Middle frontal gyrus (tissue), 1 donor: Measurements from ENCODE around the gene CD200.
A peak's percentile ranks its signal among the peaks of the same experiment; 100 is the strongest.
"Not testable (repeated sequence)": the region's sequence is repeated elsewhere in the genome, so short reads cannot be mapped to it uniquely, and the experiment has no call there.

ENCODE experiments used
- DNase-seq: peaks from one replicate; pipeline ENCODE4 v3.0.0-alpha.2; 2015; ENCODE audit warnings: low spot score; ENCODE audit errors: extremely low spot score

CD200 gene

DNA sequence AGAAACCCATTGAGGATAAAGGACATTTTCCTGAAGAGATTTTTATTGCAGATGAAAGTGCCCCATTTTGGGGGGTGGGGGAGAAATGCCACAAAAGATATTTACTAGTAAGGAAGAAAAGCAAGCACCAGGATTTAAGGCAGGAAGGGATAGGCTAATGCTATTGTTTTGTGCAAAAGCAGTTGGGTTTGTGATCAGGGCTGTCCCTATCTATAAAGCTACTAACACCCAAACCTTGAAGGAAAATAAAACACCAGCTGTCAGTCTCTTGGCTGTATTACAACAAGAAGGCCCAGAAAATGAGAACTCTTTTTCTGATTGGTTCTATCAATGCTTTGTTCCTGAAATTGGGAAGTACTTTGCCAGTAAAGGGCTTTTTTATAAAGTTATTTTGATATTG is 56.0 kb downstream of the CD200 start:
- no peak for DNase-seq

DNA sequence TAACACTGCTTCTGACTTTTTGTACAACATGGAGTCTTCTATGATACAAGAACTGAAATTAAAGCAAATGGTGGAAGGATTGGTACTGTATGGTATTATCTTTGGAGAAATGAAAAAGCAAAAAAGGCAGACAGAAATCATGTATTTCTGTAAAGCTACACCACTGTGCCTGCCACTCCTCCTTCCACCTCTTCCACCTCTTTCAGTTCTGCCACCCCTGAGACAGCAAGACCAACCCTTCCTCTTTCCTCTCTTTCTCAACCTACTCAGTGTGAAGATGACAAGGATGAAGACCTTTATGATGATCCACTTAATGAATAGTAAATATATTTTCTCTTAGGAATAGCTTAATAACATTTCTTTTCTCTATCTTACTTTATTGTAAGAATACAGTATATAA is 57.0 kb downstream of the CD200 start:
- DNase-seq = no peak

DNA sequence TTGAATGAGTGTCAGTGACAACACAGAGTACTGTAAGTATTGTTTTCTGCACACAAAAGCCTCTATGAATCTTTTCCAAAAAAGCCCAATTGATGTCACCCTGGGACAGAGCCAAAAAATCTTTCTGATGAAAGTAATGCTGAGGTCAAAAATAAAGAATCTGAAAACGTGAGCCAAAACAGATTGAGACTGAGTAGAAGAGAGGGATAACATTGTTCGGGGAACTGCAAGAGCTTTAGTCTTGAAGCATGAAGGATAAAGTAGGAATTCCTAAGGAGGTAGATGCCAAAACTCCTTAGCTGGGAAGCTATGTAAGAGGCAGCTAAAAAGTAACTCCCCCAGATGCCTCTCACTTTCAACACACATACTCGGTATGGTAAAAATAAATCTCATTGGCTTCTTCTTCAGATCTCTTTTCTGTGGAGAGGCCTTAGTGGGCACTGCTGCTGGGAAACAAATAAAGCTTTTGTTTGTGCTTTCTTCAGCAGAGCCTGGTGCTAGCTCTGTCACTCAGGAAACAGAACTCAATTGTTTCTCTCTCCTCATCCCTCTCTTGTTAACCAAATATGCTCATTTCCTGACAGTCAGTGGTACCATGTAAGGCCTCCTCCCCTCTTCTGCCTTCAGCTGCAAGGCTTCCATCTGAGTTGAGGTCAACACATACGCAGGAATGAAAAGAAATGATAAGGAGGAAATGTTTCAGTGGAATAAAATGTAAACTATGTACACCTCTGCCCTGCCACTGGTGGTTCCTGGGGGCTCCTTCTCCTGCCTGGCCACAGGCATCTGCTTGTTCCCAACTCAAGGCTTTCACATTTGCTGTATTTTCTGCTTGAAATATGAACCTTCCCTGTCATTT is 58.1 kb downstream of the CD200 start:
- peak; percentile 73 for DNase-seq

GRCh38 chr3:112391648-112392047 is 58.7 kb downstream of the CD200 start:
- DNase-seq = no peak

GRCh38 chr3:112392393-112393359 is 59.7 kb downstream of the CD200 start:
- DNase-seq = no peak

- no peak for DNase-seq
Observed at GRCh38 chr3:112393360-112393728, 60.4 kb downstream of the CD200 start.

DNA sequence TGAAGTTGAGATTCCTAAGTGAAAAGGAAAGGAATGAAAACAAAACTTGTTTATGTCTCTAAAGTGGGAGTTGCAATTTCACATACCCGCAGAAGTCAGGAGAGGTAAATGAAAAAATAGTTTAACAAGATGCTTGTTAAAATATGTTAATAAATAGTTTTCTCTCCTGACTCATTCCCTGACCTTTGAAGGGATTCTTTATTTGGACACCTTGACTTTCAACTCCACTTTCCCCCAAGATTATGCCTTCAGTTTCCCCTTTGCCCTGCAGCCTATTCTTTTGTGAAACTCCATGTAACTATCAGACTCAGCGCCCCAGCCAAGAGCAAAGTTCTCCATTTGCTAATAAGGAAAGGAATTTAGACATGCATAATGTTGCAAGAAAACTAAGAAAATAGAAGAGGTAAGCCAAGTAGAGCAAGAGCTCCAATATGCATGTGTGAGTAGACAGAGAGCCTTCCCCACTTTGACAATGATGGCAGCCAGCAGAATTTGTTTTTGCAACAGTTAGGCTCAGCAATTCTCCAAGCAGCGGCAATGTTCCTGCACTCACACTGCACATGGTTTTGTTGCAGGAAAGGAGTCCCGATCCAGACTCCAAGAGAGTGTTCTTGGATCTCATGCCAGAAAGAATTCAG is 61.2 kb downstream of the CD200 start:
- DNase-seq = no peak

- DNase-seq = no peak
Observed at GRCh38 chr3:112395181-112395895, 62.4 kb downstream of the CD200 start.

DNA sequence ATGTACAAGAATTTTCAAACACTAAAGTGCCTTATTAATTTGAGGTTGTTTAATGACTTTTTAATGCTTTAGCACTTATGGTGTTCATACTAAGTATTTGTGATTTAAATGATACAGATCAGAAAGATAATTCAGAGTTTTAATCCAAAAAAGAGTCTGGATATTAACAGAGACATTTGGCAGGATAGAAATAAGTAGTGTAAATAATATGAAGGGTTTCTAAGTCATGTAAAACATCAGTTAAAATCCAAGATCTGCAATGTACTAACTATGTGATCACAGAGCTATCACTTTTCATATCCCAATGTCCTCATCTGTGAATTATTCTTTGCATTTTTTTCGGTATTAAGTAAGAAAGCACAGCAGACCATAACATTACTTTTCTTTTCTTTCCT is 62.9 kb downstream of the CD200 start:
- DNase-seq = no peak

- no peak for DNase-seq
Observed at GRCh38 chr3:112397556-112397955, 64.6 kb downstream of the CD200 start.

DNA sequence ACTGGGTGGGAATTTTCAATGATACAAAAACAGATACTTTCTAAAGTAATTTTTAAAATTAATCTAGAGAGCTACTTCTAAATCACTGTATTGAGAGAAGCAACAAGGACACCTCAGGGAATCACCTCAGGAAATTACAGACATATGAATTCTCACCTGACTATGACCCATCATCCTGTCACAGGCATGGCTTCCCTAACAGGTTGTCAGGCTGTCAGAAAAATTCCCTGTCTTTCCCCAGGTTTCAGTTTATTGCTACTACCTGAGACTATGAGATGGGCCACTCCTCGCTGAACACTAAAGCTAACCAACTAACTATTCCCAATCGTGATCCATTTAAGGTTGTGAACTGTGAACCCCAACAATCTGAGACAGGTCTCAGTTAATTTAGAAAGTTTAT is 66.1 kb downstream of the CD200 start:
- DNase-seq = no peak

- DNase-seq = not testable (repeated sequence)
Observed at GRCh38 chr3:112399554-112399953, 66.6 kb downstream of the CD200 start.

GRCh38 chr3:112400317-112400716 is 67.4 kb downstream of the CD200 start:
- DNase-seq = not testable (repeated sequence)

- no peak for DNase-seq
Observed at GRCh38 chr3:112401617-112402016, 68.7 kb downstream of the CD200 start.

DNA sequence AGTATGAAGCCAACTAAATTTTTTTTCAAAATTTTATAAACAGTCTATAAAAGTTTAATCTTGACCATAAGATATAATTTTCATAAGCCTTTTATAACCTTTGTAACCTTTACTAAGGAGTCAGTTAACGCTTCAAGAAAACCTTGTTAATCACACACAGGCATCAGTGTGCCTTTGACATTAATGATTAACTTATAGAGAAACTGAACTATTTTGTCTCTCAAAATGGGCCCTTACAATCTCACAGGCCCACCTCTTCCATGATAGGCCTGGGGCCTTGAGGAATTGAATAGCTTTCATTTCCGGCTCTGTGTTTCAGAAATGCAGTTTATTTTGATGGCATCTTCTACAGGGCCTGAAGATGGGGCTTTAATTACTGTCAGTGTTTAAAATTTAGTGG is 70.1 kb downstream of the CD200 start:
- no peak for DNase-seq

GRCh38 chr3:112404924-112405549 is 72.1 kb downstream of the CD200 start:
- DNase-seq = not testable (repeated sequence)

- no peak for DNase-seq
Observed at GRCh38 chr3:112405845-112406244, 72.9 kb downstream of the CD200 start.

DNA sequence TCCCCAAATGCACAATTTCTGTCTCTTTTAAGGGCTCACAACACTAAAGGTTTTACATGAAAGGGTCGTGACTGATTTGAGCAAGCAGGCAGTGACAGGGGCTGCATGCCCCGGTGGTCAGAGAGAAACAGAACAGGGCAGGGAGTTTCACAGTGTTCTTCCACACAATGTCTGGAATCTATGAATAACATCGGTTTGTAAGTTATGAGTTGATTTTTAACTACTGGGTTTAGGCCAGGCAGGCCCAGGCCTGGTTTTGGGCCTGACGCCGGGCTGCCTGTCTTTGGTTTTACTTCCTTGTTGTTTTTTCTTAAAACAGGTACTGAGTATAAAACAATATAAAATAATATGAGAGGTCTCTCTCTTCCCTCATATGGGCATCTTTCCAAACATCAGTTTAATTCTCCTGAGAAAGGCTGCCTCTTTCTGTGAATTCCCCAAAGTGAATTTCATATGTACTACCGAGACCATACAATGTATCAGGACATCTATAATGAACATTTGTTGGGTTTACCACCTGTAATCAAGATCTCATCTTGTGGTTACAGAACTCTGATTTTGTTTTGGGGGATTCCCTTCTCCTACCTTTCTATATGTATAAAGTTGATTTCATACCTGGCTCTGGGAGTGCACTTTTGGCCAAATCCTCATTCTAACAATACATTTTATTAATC is 74.4 kb downstream of the CD200 start:
- no peak for DNase-seq

- DNase-seq = no peak
Observed at GRCh38 chr3:112407888-112408702, 75.1 kb downstream of the CD200 start.
